HCT116 (cell line): ENCODE results near the gene ZSWIM7. TPM values are rescaled to one million over a fixed set of nuclear protein-coding genes. Genes with fewer than 3 reads are reported as not detected.

ENCODE experiments used
- ATAC-seq: fragments of 200-7000 bp; cut with Tn5 transposase; 2 replicates; pipeline ENCODE4 v1.9.1; 2020; ENCODE audit warnings: mild to moderate bottlenecking, moderate library complexity
- BruUV-seq: library from RNA; stranded (reverse); fragments of 400-500 nt; replicated peaks from 2 replicates; lab custom pipeline; 2021; lab: Mats Ljungman, UMichigan
- CTCF ChIA-PET: fragments of 300-600 bp; sonication (Branson Sonifier 250); formaldehyde crosslinking; loops from one replicate; lab custom pipeline; 2021; ENCODE audit warnings: antibody characterized with exemption; lab: Charles Lee
- POLR2A ChIA-PET: fragments of 300-600, 350-600 bp; sonication (Branson Sonifier 250); formaldehyde crosslinking; loops from one replicate; lab custom pipeline; 2021; ENCODE audit warnings: antibody characterized with exemption; lab: Charles Lee
- RAD21 ChIA-PET, 2 experiments: fragments of 300-600 bp; sonication (Branson Sonifier 250); formaldehyde crosslinking; loops; one replicate each; lab custom pipeline; 2023; ENCODE audit warnings: low total read pairs in 2 of 2; ENCODE audit not compliant: uncharacterized antibody in 2 of 2, unreplicated experiment in 2 of 2, low non-redundant PET in 1 of 2; lab: Charles Lee
- DNase-seq: peaks from one replicate; pipeline ENCODE4 v3.0.0-alpha.2; 2010; ENCODE audit warnings: low read depth, low spot score
- H2AFZ ChIP-seq: fragments of 200-600 bp; shearing (Covaris generic), sonication (generic); 2 replicates; pipeline ENCODE4 v1.6.1; 2017; ENCODE audit warnings: low read depth, mixed run types, mixed read lengths, antibody characterized with exemption, low read length; ENCODE audit not compliant: poor library complexity, severe bottlenecking
- H3K27ac ChIP-seq: 2 replicates; pipeline ENCODE4 v1.5.1; 2012; ENCODE audit warnings: low read depth, low read length
- H3K27me3 ChIP-seq: fragments of 200-600 bp; sonication (generic); 2 replicates; pipeline ENCODE4 v1.6.1; 2016; ENCODE audit warnings: mixed run types, low read length, mixed read lengths; ENCODE audit not compliant: insufficient read depth
- H3K36me3 ChIP-seq, 2 experiments: fragments of 200-500 bp in 1 of 2; fragments of 200-600 bp in 1 of 2; sonication (Bioruptor generic) in 1 of 2; sonication (generic) in 1 of 2; 2 replicates each; pipeline versions ENCODE4 v1.5.1 to v1.6.1; 2014 to 2016; ENCODE audit warnings: low read length in 2 of 2, inconsistent platforms in 1 of 2, mixed read lengths in 1 of 2, mixed run types in 1 of 2; ENCODE audit not compliant: insufficient read depth in 2 of 2, control insufficient read depth in 1 of 2
- H3K4me1 ChIP-seq, 2 experiments: fragments of 200-600 bp in 1 of 2; sonication (generic) in 1 of 2; 2 replicates each; pipeline versions ENCODE4 v1.5.1 to v1.6.1; 2012 to 2017; ENCODE audit warnings: low read length in 2 of 2, inconsistent platforms in 1 of 2, mild to moderate bottlenecking in 1 of 2, mixed read lengths in 1 of 2, mixed run types in 1 of 2, moderate library complexity in 1 of 2; ENCODE audit not compliant: insufficient read depth in 2 of 2, control insufficient read depth in 1 of 2
- H3K4me2 ChIP-seq: fragments of 200-600 bp; sonication (generic); 2 replicates; pipeline ENCODE4 v1.6.1; 2017; ENCODE audit warnings: mixed run types, low read length, mixed read lengths
- H3K4me3 ChIP-seq, 2 experiments: fragments of 200-600 bp in 1 of 2; sonication (generic) in 1 of 2; replicated peaks in 1 of 2; 2 replicates each; pipeline ENCODE4 v1.5.1; 2011 to 2016; ENCODE audit warnings: low read length in 2 of 2, control low read depth in 1 of 2, low read depth in 1 of 2, mild to moderate bottlenecking in 1 of 2, mixed read lengths in 1 of 2, mixed run types in 1 of 2
- H3K79me2 ChIP-seq: fragments of 200-600 bp; sonication (generic); 2 replicates; pipeline ENCODE4 v1.6.1; 2017; ENCODE audit warnings: mild to moderate bottlenecking, mixed run types, low read length, moderate library complexity, mixed read lengths; ENCODE audit not compliant: insufficient read depth
- H3K9ac ChIP-seq: fragments of 200-600 bp; sonication (generic); 2 replicates; pipeline ENCODE4 v1.6.1; 2016; ENCODE audit warnings: low read length, mixed read lengths
- H3K9me2 ChIP-seq: fragments of 200-600 bp; sonication (generic), shearing (Covaris generic); 2 replicates; pipeline ENCODE4 v1.6.1; 2017; ENCODE audit warnings: mixed run types, mild to moderate bottlenecking, moderate library complexity; ENCODE audit not compliant: insufficient read depth
- H3K9me3 ChIP-seq, 2 experiments: fragments of 200-500 bp in 1 of 2; fragments of 200-600 bp in 1 of 2; sonication (Bioruptor generic) in 1 of 2; sonication (generic) in 1 of 2; 2 replicates each; pipeline ENCODE4 v1.6.1; 2014 to 2017; ENCODE audit warnings: low read length in 2 of 2, mixed read lengths in 2 of 2, inconsistent platforms in 1 of 2, low read depth in 1 of 2, mild to moderate bottlenecking in 1 of 2, mixed run types in 1 of 2, moderate library complexity in 1 of 2; ENCODE audit not compliant: control insufficient read depth in 1 of 2, insufficient read depth in 1 of 2
- H4K20me1 ChIP-seq: fragments of 200-600 bp; sonication (generic), shearing (Covaris generic); 2 replicates; pipeline ENCODE4 v1.6.1; 2017; ENCODE audit warnings: mixed run types, mild to moderate bottlenecking, moderate library complexity; ENCODE audit not compliant: insufficient read depth
- CBX3 ChIP-seq: IDR thresholded peaks from 2 replicates; pipeline ENCODE4 v1.6.1; 2012; ENCODE audit warnings: low read depth
- EGR1 ChIP-seq: IDR thresholded peaks from 2 replicates; pipeline ENCODE4 v1.6.1; 2012; ENCODE audit warnings: low read depth
- ELF1 ChIP-seq: IDR thresholded peaks from 2 replicates; pipeline ENCODE4 v1.6.1; 2012; ENCODE audit warnings: low read depth, borderline replicate concordance
- EZH2 ChIP-seq: fragments of 200-600 bp; sonication (generic); IDR thresholded peaks from 2 replicates; pipeline ENCODE4 v1.6.1; 2017; ENCODE audit warnings: antibody characterized with exemption, mixed run types
- FOSL1 ChIP-seq: IDR thresholded peaks from 2 replicates; pipeline ENCODE4 v1.6.1; 2012; ENCODE audit warnings: low read depth
- JUND ChIP-seq: IDR thresholded peaks from 2 replicates; pipeline ENCODE4 v1.6.1; 2012
- POLR2A ChIP-seq: IDR thresholded peaks from 2 replicates; pipeline ENCODE4 v1.7.0; 2011; ENCODE audit warnings: borderline replicate concordance; ENCODE audit not compliant: insufficient read depth, insufficient read length; ENCODE audit errors: extremely low read depth
- POLR2AphosphoS5 ChIP-seq: IDR thresholded peaks from 2 replicates; pipeline ENCODE4 v1.6.1; 2011; ENCODE audit warnings: mild to moderate bottlenecking, low read depth, low read length, moderate library complexity
- RAD21 ChIP-seq: IDR thresholded peaks from 2 replicates; pipeline ENCODE4 v1.6.1; 2012; ENCODE audit warnings: low read depth, mild to moderate bottlenecking
- SIN3A ChIP-seq: IDR thresholded peaks from 2 replicates; pipeline ENCODE4 v1.6.1; 2012; ENCODE audit warnings: low read depth
- SP1 ChIP-seq: IDR thresholded peaks from 2 replicates; pipeline ENCODE4 v1.6.1; 2012; ENCODE audit warnings: low read depth
- SRF ChIP-seq: IDR thresholded peaks from 2 replicates; pipeline ENCODE4 v1.6.1; 2012; ENCODE audit warnings: low read depth
- TCF7L2 ChIP-seq: IDR thresholded peaks from 2 replicates; pipeline ENCODE4 v1.7.0; 2011; ENCODE audit warnings: borderline replicate concordance, inconsistent platforms; ENCODE audit not compliant: insufficient read depth, insufficient read length; ENCODE audit errors: extremely low read depth
- YY1 ChIP-seq: IDR thresholded peaks from 2 replicates; pipeline ENCODE4 v1.6.1; 2011; ENCODE audit warnings: low read length, low read depth, moderate library complexity, mild to moderate bottlenecking; ENCODE audit not compliant: insufficient replicate concordance; ENCODE audit errors: extremely low read depth
- ZFX ChIP-seq: fragments of 450-650 bp; IDR thresholded peaks from 2 replicates; pipeline ENCODE4 v1.6.1; 2017
- ZNF274 ChIP-seq: fragments of 200-500 bp; sonication (Bioruptor generic); IDR thresholded peaks from 2 replicates; pipeline ENCODE4 v1.6.1; 2014; ENCODE audit warnings: mild to moderate bottlenecking, low read depth, low read length, inconsistent platforms
- intact Hi-C: fragments of 100-400 bp; cut with micrococcal nuclease; formaldehyde crosslinking; loops from 2 replicates; pipeline ENCODE4 v1.10.0; 2022
- total RNA-seq: library from RNA; stranded (reverse); gene quantifications from one replicate; pipeline ENCODE4 v1.2.1, GENCODE V29; 2021; ENCODE audit not compliant: unreplicated experiment
- TF ChIP-seq, protein P1 (sequence below), 3 experiments: fragments of 200-600 bp in 1 of 3; sonication (generic) in 1 of 3; IDR thresholded peaks in 2 of 3; conservative IDR thresholded peaks in 1 of 3; 2 replicates each; pipeline ENCODE4 v1.5.1; 2012 to 2017; ENCODE audit warnings: low read depth in 2 of 3, low read length in 2 of 3, antibody characterized with exemption in 1 of 3, borderline replicate concordance in 1 of 3, control low read depth in 1 of 3, mild to moderate bottlenecking in 1 of 3, mixed read lengths in 1 of 3, mixed run types in 1 of 3, moderate library complexity in 1 of 3; ENCODE audit not compliant: insufficient read depth in 1 of 3
- TF ChIP-seq, protein P2 (sequence below): IDR thresholded peaks from 2 replicates; pipeline ENCODE4 v1.6.1; 2012; ENCODE audit warnings: low read depth
- TF ChIP-seq, protein P3 (sequence below): IDR thresholded peaks from 2 replicates; pipeline ENCODE4 v1.6.1; 2012
- TF ChIP-seq, protein P4 (sequence below): IDR thresholded peaks from 2 replicates; pipeline ENCODE4 v1.6.1; 2011; ENCODE audit warnings: mild to moderate bottlenecking, low read length, moderate library complexity; ENCODE audit not compliant: insufficient replicate concordance; ENCODE audit errors: extremely low read depth
- TF ChIP-seq, protein P5 (sequence below): IDR thresholded peaks from 2 replicates; pipeline ENCODE4 v1.6.1; 2012

The ZSWIM7 gene
- total RNA-seq, 1 experiment from 2014 or later, result 33.5 TPM

DNA sequence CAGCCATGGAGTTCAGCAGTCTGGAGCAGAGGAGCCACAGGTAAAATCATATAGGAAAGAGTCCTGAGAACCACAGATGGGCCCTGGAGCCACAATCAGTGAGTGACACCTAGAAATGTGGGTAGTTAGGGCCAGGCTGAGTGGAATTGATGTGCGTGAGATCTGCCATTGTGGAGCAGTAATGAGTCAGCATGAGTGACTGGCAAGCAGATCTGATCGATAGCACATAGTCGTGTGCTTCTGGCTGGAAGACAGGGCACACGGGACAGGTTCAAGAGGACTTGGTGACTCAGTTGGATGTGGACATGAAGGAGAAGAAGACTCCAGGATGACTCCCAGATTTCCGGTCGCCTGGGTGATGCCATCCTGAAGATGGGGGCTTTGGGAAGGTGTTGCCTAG, 42.3 kb downstream of the ZSWIM7 start:
- H3K4me2 ChIP-seq, result peak overlapping the region; percentile 80
- H3K9ac ChIP-seq, result peak overlapping the region; percentile 79
- RAD21 ChIA-PET, result no interaction called here
- H4K20me1 ChIP-seq, result no peaks in the 10 kb centered on the region
- ATAC-seq (peak; percentile 60), DNase-seq (peak; percentile 86)
- H3K4me1 ChIP-seq, result peaks cover 82 to 97% of the 10 kb centered on the region in 2 experiments
- H3K27me3 ChIP-seq, result no peaks in the 10 kb centered on the region
- POLR2A ChIA-PET, result interaction anchor here (0.8 kb wide), 1 partner anchor 13 kb away, joined by 4 read pairs; the partner anchor contains the start of gene ADORA2B
- no peak overlapping the region for H2AFZ ChIP-seq
- H3K9me3 ChIP-seq, result no peaks in the 10 kb centered on the region
- peak overlapping the region in 1 of 2 experiments; percentile 36; a peak in 2 of 4 replicates for H3K4me3 ChIP-seq
- peaks cover 0 to 4% of the 10 kb centered on the region in 2 experiments; a peak in 1 of 4 replicates for H3K36me3 ChIP-seq
- CTCF ChIA-PET, result no interaction called here
- no peaks in the 10 kb centered on the region for H3K9me2 ChIP-seq
- peak overlapping the region; percentile 92 for H3K27ac ChIP-seq
- peaks cover 92% of the 10 kb centered on the region for H3K79me2 ChIP-seq
- intact Hi-C loops, result loop anchor here (1.0 to 5.0 kb wide), 2 partner anchors 11 to 425 kb away; partner anchors contain the start of gene UBB
- BruUV-seq, result no TSS peak
- TF ChIP-seq, protein P1, sequence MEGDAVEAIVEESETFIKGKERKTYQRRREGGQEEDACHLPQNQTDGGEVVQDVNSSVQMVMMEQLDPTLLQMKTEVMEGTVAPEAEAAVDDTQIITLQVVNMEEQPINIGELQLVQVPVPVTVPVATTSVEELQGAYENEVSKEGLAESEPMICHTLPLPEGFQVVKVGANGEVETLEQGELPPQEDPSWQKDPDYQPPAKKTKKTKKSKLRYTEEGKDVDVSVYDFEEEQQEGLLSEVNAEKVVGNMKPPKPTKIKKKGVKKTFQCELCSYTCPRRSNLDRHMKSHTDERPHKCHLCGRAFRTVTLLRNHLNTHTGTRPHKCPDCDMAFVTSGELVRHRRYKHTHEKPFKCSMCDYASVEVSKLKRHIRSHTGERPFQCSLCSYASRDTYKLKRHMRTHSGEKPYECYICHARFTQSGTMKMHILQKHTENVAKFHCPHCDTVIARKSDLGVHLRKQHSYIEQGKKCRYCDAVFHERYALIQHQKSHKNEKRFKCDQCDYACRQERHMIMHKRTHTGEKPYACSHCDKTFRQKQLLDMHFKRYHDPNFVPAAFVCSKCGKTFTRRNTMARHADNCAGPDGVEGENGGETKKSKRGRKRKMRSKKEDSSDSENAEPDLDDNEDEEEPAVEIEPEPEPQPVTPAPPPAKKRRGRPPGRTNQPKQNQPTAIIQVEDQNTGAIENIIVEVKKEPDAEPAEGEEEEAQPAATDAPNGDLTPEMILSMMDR (IDR thresholded peaks at IDR 0.05 in 2 of 3, conservative IDR thresholded peaks at IDR 0.05 in 1 of 3; ENCODE audit: borderline replicate concordance in 1 of 3, insufficient read depth in 1 of 3, low read depth in 2 of 3, low read length in 2 of 3), result no peak
- TF ChIP-seq, protein P2, sequence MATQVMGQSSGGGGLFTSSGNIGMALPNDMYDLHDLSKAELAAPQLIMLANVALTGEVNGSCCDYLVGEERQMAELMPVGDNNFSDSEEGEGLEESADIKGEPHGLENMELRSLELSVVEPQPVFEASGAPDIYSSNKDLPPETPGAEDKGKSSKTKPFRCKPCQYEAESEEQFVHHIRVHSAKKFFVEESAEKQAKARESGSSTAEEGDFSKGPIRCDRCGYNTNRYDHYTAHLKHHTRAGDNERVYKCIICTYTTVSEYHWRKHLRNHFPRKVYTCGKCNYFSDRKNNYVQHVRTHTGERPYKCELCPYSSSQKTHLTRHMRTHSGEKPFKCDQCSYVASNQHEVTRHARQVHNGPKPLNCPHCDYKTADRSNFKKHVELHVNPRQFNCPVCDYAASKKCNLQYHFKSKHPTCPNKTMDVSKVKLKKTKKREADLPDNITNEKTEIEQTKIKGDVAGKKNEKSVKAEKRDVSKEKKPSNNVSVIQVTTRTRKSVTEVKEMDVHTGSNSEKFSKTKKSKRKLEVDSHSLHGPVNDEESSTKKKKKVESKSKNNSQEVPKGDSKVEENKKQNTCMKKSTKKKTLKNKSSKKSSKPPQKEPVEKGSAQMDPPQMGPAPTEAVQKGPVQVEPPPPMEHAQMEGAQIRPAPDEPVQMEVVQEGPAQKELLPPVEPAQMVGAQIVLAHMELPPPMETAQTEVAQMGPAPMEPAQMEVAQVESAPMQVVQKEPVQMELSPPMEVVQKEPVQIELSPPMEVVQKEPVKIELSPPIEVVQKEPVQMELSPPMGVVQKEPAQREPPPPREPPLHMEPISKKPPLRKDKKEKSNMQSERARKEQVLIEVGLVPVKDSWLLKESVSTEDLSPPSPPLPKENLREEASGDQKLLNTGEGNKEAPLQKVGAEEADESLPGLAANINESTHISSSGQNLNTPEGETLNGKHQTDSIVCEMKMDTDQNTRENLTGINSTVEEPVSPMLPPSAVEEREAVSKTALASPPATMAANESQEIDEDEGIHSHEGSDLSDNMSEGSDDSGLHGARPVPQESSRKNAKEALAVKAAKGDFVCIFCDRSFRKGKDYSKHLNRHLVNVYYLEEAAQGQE, result no peak
- TF ChIP-seq RAD21, result no peak
- no peak for TF ChIP-seq POLR2A
- TF ChIP-seq EZH2, result no peak
- TF ChIP-seq, protein P3, sequence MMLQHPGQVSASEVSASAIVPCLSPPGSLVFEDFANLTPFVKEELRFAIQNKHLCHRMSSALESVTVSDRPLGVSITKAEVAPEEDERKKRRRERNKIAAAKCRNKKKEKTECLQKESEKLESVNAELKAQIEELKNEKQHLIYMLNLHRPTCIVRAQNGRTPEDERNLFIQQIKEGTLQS, result no peak
- TF ChIP-seq YY1, result peak; percentile 61
- TF ChIP-seq POLR2AphosphoS5, result peak; percentile 72
- TF ChIP-seq JUND, result peak; percentile 90
- TF ChIP-seq SIN3A, result peak; percentile 87
- TF ChIP-seq ELF1, result no peak
- peak; percentile 90 for TF ChIP-seq SP1
- TF ChIP-seq TCF7L2, result peak; percentile 81
- no peak for TF ChIP-seq EGR1
- TF ChIP-seq ZFX, result no peak
- TF ChIP-seq SRF, result peak; percentile 76
- no peak for TF ChIP-seq ZNF274
- TF ChIP-seq, protein P4, sequence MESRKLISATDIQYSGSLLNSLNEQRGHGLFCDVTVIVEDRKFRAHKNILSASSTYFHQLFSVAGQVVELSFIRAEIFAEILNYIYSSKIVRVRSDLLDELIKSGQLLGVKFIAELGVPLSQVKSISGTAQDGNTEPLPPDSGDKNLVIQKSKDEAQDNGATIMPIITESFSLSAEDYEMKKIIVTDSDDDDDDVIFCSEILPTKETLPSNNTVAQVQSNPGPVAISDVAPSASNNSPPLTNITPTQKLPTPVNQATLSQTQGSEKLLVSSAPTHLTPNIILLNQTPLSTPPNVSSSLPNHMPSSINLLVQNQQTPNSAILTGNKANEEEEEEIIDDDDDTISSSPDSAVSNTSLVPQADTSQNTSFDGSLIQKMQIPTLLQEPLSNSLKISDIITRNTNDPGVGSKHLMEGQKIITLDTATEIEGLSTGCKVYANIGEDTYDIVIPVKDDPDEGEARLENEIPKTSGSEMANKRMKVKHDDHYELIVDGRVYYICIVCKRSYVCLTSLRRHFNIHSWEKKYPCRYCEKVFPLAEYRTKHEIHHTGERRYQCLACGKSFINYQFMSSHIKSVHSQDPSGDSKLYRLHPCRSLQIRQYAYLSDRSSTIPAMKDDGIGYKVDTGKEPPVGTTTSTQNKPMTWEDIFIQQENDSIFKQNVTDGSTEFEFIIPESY, result no peak
- TF ChIP-seq, protein P5, sequence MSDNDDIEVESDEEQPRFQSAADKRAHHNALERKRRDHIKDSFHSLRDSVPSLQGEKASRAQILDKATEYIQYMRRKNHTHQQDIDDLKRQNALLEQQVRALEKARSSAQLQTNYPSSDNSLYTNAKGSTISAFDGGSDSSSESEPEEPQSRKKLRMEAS, result peak; percentile 88
- TF ChIP-seq FOSL1, result peak; percentile 91
- peak; percentile 75; the same call in 1 of the 2 replicates for TF ChIP-seq CBX3
